ENCODE data around the gene SH3TC2.

Gene SH3TC2

DNA sequence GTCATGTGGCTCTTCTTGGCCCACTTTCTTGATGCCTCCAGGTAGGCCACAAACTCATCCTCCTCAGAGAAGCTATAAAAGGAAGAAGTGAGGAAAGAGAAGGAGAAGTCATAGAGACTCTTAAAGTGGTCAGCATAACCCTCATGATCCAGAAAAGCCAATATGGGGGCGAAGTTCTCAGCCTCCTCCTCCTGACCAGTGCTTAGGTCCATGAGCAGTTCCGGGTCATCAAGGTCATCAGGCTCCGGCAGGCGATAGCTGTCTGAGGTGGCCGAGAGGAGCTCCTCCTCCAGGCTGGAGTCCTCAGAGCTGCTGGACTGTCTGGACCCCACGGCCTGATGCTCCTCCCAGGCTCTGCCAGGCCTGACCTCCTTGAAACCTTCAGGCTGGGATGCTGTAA, 34.7 kb downstream of the SH3TC2 start:
- no peak for DNase-seq (ENCODE audit: low read depth)

- no peak for DNase-seq (ENCODE audit: low read depth)
Measured at GRCh38 chr5:149027636-149028035, 35.2 kb downstream of the SH3TC2 start.

DNA sequence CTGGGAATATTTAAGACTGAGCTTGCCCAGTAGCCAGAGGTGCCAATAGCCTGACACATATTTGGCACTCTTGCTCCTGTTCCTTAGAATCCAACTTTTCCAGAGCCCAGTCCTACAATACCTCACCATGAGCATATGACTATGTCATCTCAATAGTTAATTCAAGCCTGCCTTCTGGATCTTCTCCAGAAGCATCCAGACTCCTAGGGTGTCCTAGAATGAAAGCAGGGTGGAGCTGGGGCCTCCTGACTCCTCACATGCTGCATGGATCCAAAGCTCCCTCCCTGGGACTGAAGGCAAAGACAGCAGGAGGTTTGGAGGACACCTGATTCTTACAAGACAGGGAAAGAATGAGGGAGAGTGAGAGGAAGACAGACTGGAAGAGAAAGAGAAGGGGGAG, 37.9 kb downstream of the SH3TC2 start:
- no peak for DNase-seq (ENCODE audit: low read depth)

GRCh38 chr5:149024477-149024876, 38.4 kb downstream of the SH3TC2 start:
- DNase-seq (ENCODE audit: low read depth) = no peak

DNA sequence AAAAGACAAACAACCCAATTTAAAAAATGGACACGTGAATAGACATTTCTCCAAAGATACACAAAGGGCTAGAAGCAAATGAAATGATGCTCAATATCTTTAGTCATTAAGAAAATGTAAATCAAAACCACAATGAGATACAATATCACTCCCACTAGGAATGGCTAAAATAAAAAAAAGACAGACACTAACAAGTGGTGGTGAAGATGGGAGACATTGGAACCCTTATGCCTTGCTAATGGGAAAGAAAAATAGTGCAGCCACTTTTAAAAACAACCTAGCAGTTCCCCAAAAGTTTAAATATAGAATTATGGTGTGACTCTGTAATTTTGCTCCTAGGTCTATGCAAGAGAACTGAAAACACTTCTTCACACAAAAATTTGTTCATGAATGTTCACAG, 40.7 kb downstream of the SH3TC2 start:
- no peak for DNase-seq (ENCODE audit: low read depth)

DNA sequence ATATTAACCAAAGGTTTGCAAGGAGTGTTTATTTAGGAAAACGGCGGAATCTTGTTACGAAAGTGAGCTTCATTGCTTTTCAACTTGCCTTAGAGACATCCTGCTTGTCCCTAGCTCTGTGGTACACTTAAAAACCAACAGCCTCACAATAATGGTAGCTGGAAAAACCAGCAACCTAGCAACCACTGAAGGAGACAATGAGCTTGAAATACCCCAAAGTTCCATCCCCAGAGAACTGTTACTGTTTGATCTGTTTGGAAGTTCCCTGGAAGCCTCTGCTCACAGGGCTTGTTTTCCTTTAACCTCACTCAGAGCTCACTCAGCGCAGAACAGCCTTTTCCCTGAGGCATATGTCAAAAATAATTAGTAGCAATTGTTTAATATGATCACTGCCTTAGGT, 43.2 kb downstream of the SH3TC2 start:
- DNase-seq (ENCODE audit: low read depth) = no peak

GRCh38 chr5:149018909-149019443, 43.9 kb downstream of the SH3TC2 start:
- no peak for DNase-seq (ENCODE audit: low read depth)

GRCh38 chr5:149017636-149018035, 45.2 kb downstream of the SH3TC2 start:
- no peak for DNase-seq (ENCODE audit: low read depth)

GRCh38 chr5:149015561-149015960, 47.3 kb downstream of the SH3TC2 start:
- no peak for DNase-seq (ENCODE audit: low read depth)

DNA sequence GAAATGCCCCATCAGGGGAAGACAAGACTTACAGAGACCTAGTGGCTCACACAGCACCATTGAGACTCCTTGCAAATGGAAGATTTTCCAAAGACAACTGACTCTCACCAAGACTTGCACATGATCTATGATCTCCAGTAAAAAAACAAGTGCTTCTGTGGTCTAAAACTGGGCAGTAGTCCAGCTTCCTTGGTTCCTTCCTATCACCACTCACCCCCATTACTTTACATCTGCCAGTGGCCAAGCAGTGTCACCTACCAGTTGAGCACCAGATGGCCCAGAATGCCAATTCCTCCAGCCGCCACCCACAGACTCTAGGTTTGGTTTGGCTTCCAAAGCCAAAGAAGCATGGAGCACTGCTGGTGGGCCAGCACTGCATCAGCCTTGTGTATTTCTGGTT, 47.7 kb downstream of the SH3TC2 start:
- DNase-seq (ENCODE audit: low read depth) = no peak

- DNase-seq (ENCODE audit: low read depth) = no peak
Measured at GRCh38 chr5:149014571-149015031, 48.3 kb downstream of the SH3TC2 start.

DNA sequence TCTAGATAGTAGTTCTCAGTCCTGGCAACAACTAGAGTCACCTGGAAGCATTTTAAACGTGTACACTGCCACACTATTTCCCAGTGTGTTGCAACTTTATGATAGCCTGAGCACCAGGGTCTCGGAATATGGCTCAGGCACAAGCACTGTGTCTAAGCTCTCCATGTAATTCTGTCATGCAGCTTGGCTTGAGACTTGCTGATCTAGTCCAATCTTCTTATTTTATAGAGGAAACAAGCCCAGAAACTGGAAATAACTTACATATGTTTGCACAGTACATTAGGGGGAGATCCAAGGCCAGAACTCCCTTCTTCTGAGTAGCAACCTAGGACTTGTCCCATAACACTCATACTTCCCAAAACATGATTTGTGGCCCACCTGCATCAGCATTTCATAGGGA, 49.1 kb downstream of the SH3TC2 start:
- no peak for DNase-seq (ENCODE audit: low read depth)

GRCh38 chr5:149012350-149012749, 50.5 kb downstream of the SH3TC2 start:
- no peak for DNase-seq (ENCODE audit: low read depth)

- no peak for DNase-seq (ENCODE audit: low read depth)
Measured at GRCh38 chr5:149011728-149012127, 51.1 kb downstream of the SH3TC2 start.

- DNase-seq (ENCODE audit: low read depth) = no peak
Measured at GRCh38 chr5:149011084-149011483, 51.8 kb downstream of the SH3TC2 start.

- no peak for DNase-seq (ENCODE audit: low read depth)
Measured at GRCh38 chr5:149007174-149007573, 55.7 kb downstream of the SH3TC2 start.

DNA sequence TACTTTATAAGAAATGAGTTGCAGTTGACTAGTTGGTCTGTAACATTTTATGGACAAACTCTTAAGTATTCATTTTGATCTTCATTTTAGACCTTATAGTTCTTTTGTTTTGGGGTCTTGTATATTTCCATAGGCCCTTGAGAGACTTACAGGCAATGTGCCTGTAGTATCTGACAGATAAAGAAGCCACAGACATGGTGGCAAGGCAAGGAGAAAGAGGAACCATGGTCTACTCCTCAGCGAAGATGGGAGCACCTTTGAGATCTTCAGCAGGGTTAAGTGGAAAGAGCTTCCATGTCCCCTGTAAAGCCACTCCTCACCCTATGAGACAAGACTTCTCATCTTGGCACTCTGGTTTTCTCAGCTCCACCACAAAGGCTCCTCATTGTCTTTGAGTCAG, 56.4 kb downstream of the SH3TC2 start:
- no peak for DNase-seq (ENCODE audit: low read depth)

GRCh38 chr5:149005077-149005892, 57.6 kb downstream of the SH3TC2 start:
- no peak for DNase-seq (ENCODE audit: low read depth)

DNA sequence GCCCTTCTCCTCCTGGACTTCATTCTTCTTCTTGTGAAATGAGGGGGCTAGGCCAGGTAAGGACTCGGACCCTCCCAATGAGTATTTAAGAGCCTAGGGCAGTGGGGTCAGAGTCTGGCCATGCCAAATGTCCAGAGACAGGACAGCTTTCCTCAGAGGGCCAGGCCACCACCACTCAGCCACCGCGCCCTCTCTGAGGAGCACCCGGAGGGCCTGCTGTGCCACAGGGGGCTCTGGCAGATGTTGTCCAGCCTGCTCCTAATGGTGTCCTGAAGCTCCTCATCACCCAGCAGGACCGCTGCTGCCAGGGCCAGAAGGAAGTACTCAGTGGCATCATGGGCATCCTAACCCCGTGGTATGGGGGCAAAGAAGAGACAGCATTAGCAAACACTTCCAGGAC, 58.3 kb downstream of the SH3TC2 start:
- no peak for DNase-seq (ENCODE audit: low read depth)

DNA sequence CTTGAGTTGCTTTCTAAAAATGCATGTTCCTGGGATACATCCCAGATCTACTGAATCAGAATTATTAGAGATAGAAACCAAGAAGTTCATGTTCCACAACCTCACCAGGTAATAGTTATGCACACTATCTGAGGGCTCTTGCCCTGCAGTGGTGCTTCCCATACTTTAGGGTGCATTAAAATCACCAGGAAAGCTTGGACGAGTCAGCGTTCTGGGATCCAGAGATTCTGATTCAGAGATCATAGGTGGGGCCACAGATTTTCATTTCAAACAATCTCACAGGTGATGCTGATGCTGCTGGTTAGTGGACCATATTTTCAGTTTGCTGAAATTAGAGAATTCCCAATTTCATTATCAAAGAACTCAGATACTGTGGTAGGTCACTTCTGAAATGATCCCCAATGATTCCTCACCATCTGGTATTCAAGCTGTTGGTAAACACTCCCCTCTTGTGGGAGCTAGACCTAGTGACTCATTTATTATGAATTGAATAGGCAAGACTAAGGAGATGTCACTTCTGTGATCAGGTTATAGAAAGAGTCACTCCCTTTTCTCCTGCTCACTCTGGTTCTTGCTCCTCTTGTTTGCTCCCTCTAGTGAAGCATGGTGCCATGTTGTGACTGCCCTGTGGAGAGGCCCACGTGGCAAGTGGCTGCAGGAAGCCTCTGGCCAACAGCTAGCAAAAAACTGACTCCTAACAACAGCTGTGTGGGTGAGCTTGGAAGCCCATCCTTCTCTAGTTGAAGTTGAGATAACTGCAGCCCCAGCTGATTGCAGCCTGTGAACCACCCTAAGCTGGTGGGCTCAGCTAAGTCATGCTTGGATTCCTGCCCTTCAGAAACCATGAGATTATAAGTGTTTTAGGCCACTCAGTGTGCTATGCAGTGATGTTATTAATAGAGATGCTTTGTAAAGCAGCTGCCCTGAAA, 59.8 kb downstream of the SH3TC2 start:
- no peak for DNase-seq (ENCODE audit: low read depth)

GRCh38 chr5:149002053-149002452, 60.8 kb downstream of the SH3TC2 start:
- no peak for DNase-seq (ENCODE audit: low read depth)

DNA sequence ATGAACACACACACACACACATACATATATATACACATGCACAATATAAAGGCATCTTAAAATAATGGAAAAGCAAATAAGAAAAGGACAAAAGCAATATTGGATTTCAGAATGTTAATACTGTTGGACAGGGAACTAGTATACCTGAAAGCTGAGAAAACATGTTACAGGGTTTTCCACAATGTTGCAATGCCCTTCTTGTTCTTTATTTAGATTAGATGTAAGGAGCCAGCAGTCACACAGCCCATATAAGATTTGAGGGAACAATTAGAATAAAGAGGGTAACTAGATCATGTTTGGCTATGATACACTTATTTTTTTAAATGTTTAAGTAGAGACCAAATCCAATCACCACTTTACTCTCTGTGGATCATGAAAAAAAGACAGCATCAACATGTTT, 61.7 kb downstream of the SH3TC2 start:
- no peak for DNase-seq (ENCODE audit: low read depth)

GRCh38 chr5:148999741-149000140, 63.1 kb downstream of the SH3TC2 start:
- DNase-seq (ENCODE audit: low read depth) = no peak

All from stimulated activated CD8-positive, alpha-beta memory T cell treated with anti-CD3 and anti-CD28 coated beads, Interleukin-15, amount 100 ng/mL, for 1 hour (primary cell).